Uterus (tissue), 4 donors: ENCODE results near the gene MLXIP. TPM values are rescaled to one million over a fixed set of nuclear protein-coding genes. Genes with fewer than 3 reads are reported as not detected.
"Not testable (repeated sequence)": the region's sequence is repeated elsewhere in the genome, so short reads cannot be mapped to it uniquely, and the experiment has no call there.

ENCODE experiments used
- DNase-seq, 2 donors: peaks; one replicate each; pipeline ENCODE4 v3.0.0-alpha.2; 2019 to 2020
- H3K27ac ChIP-seq, 2 donors: fragments of 200-600 bp; sonication (generic); 1 replicate in 1 of 2; 2 replicates in 1 of 2; pipeline ENCODE4 v1.5.1; 2016 to 2018
- H3K27me3 ChIP-seq, 2 donors: fragments of 200-600 bp; sonication (generic); one replicate each; pipeline ENCODE4 v1.5.1; 2018 to 2019; ENCODE audit warnings: control low read depth in 1 of 2
- H3K36me3 ChIP-seq, 2 donors: fragments of 200-600 bp; sonication (generic); one replicate each; pipeline ENCODE4 v1.5.1; 2019; ENCODE audit warnings: control low read depth in 1 of 2
- H3K4me1 ChIP-seq, 2 donors: fragments of 200-600 bp; sonication (generic); one replicate each; pipeline ENCODE4 v1.5.1; 2018 to 2019; ENCODE audit warnings: control low read depth in 1 of 2
- H3K4me3 ChIP-seq, 2 donors: fragments of 200-600 bp; sonication (generic); 1 replicate in 1 of 2; 2 replicates in 1 of 2; pipeline ENCODE4 v1.5.1; 2018 to 2019; ENCODE audit warnings: mild to moderate bottlenecking in 1 of 2
- H3K9me3 ChIP-seq, 2 donors: fragments of 200-600 bp; sonication (generic); one replicate each; pipeline ENCODE4 v1.5.1; 2019; ENCODE audit warnings: control low read depth in 1 of 2
- POLR2A ChIP-seq, 2 donors: fragments of 450-650 bp; IDR thresholded peaks; one replicate each; pipeline ENCODE4 v1.6.1; 2016; ENCODE audit warnings: antibody characterized with exemption in 2 of 2, mild to moderate bottlenecking in 1 of 2, moderate library complexity in 1 of 2
- intact Hi-C: fragments of 100-400 bp; cut with DNase I; formaldehyde crosslinking; loops from one replicate; pipeline ENCODE4 v1.15.1; 2023; ENCODE audit warnings: low total_unique reads
- total RNA-seq, 4 donors: library from RNA; depleted of rRNA in 3 of 4; stranded (reverse); fragments of >200 nt in 3 of 4; gene quantifications; one replicate each; pipeline versions ENCODE4 v1.1.0 to v1.2.4, GENCODE V29; 2014 to 2023
- TF ChIP-seq, protein P1 (sequence below), 4 experiments: fragments of 200-600 bp in 2 of 4; fragments of 450-650 bp in 2 of 4; sonication (generic) in 2 of 4; IDR thresholded peaks; one replicate each; pipeline ENCODE4 v1.5.1; 2016 to 2019; ENCODE audit warnings: antibody characterized with exemption in 4 of 4, mild to moderate bottlenecking in 2 of 4, moderate library complexity in 1 of 4
- donor health status: DM: yes; HTN: yes; CAD: no.

The MLXIP gene
- total RNA-seq, 4 donors from 2014 or later = 21.5 to 88.7 (median 24.7) TPM

DNA sequence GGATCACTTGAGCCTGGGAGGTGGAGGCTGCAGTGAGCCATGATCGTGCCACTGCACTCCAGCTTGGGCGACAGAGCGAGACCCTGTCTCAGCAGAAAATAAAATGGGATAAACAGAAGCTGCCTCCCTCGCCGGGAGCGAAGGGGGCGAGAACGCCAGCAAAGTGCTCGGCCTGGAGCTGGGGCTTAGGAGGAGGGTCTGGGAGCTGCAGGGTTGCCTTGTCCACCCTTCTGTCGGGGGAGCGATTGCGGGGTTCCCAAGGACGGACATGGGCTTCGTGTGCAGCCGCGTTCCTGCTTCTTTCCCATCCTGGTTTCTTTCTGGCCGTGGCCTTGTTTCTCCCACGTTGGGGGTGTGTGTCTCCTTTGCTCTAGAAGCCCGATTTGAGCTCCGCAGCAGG is 27.9 kb upstream of the MLXIP start:
- Histone ChIP-seq H3K4me1 (no peaks in the 10 kb centered on the region), H3K27ac (peak overlapping the region; percentile 51 to 69), H3K4me3 (no peak overlapping the region), H3K27me3 (no peaks in the 10 kb centered on the region), H3K9me3 (no peaks in the 10 kb centered on the region), H3K36me3 (no peaks in the 10 kb centered on the region)
- TF ChIP-seq, protein P1, sequence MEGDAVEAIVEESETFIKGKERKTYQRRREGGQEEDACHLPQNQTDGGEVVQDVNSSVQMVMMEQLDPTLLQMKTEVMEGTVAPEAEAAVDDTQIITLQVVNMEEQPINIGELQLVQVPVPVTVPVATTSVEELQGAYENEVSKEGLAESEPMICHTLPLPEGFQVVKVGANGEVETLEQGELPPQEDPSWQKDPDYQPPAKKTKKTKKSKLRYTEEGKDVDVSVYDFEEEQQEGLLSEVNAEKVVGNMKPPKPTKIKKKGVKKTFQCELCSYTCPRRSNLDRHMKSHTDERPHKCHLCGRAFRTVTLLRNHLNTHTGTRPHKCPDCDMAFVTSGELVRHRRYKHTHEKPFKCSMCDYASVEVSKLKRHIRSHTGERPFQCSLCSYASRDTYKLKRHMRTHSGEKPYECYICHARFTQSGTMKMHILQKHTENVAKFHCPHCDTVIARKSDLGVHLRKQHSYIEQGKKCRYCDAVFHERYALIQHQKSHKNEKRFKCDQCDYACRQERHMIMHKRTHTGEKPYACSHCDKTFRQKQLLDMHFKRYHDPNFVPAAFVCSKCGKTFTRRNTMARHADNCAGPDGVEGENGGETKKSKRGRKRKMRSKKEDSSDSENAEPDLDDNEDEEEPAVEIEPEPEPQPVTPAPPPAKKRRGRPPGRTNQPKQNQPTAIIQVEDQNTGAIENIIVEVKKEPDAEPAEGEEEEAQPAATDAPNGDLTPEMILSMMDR (IDR thresholded peaks at IDR 0.05) = no peak
- TF ChIP-seq POLR2A (IDR thresholded peaks at IDR 0.05) = no peak
- intact Hi-C loops = no loop called here
- no peak for DNase-seq

DNA sequence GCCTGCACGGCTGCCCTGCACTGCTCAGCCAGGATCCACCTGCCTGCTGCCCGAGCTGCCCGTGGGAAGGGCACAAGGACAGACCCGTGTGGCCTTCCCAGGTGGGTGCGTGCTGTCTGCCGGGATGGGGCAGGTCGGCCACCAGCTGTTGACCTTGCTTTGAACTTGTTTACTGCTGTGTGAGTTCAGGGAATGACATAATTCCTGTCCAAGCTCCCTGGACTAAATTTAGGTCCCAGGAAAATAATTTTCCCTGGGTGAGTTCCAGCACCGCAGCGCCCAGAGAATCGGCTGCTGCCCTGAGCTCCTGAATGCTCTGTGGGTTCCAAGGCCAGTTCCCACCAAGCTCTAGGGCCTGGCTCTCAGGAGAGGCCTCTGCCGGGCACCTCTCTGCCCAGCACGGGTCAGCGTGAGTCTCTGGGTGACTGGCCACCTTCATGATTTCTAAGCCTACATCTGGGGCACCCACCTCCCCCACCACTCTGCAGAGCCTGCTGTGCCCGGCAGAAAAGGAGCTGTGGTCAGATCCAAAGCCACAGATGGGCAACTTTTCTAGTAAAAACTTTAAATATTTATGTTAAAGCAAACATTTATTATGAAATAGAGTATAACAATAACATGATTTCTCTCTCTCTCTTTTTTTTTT is 27.2 kb upstream of the MLXIP start:
- DNase-seq = peak; percentile 40 to 47
- Histone ChIP-seq H3K36me3 (no peaks in the 10 kb centered on the region), H3K4me1 (no peaks in the 10 kb centered on the region), H3K27ac (peak overlapping the region; percentile 51 to 69), H3K4me3 (no peak overlapping the region), H3K9me3 (no peaks in the 10 kb centered on the region), H3K27me3 (no peaks in the 10 kb centered on the region)
- intact Hi-C loops = no loop called here
- TF ChIP-seq, protein P1 (IDR thresholded peaks at IDR 0.05) = peak in 1 of 4 experiments; percentile 14
- TF ChIP-seq POLR2A (IDR thresholded peaks at IDR 0.05) = no peak

DNA sequence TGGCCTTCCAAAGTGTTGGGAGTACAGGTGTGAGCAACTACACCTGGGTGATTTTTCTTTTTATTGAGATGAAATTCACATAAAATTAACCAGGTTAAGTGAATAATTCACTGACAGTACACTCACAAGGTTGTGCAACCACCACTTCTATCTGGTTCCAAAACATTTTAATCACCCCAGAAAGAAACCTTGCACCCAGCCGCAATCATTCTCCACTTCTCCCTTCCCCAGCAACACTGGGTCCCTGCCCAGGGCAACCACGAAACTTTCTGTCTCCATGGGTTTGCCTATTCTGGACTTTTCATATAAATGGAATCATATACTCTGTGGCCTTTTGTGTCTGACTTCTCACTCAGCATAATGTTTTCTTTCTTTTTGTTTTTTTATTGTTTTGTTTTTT is 26.3 kb upstream of the MLXIP start:
- H3K4me1 ChIP-seq = no peaks in the 10 kb centered on the region
- no peaks in the 10 kb centered on the region for H3K9me3 ChIP-seq
- no peak for DNase-seq
- H3K27ac ChIP-seq = peak overlapping the region; percentile 51 to 69
- TF ChIP-seq, protein P1 (IDR thresholded peaks at IDR 0.05) = no peak
- intact Hi-C loops = no loop called here
- no peaks in the 10 kb centered on the region for H3K27me3 ChIP-seq
- no peaks in the 10 kb centered on the region for H3K36me3 ChIP-seq
- no peak overlapping the region for H3K4me3 ChIP-seq

DNA sequence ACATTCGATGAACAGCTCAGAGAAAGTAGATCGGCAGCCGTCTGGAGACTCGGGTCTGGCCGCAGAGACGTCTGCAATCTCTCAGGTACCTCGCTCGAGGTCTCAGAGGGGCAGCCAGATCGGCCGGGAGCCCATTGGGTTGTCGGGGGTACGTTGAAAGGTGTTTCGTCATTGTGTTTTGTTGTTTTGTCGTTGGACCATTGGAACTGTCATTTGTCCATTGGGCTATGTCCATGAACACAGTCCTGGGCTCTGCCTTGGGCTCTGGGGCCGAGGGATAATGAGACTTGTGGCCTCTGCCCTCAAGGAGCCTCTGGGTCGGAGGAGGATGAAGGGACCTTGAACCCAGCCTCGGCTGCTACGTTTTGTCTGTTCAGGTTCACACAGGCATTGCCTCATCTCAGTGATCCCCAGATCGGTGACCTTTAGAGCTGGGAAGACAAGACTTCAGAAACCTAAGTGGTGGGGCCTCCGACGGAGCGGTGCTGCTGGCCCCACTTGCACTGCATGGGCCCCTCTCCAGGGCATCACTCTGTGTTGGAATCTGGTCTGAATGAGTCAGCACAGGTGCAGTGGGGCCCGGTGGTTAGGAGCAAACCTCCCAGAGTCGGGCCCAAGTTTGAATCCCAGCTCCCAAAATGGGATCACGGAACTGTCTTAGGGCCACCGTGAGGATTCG is 23.6 kb upstream of the MLXIP start:
- no peaks in the 10 kb centered on the region for H3K36me3 ChIP-seq
- no peaks in the 10 kb centered on the region for H3K9me3 ChIP-seq
- no peak for TF ChIP-seq POLR2A (IDR thresholded peaks at IDR 0.05)
- TF ChIP-seq, protein P1 (IDR thresholded peaks at IDR 0.05) = no peak
- no peak for DNase-seq
- no peaks in the 10 kb centered on the region for H3K27me3 ChIP-seq
- no peak overlapping the region for H3K27ac ChIP-seq
- peaks cover 0 to 5% of the 10 kb centered on the region in 2 donors for H3K4me1 ChIP-seq
- intact Hi-C loops = loop anchor here (2.0 kb wide), 1 partner anchor 68 kb away; no protein-coding TSS in a partner anchor
- no peak overlapping the region for H3K4me3 ChIP-seq

DNA sequence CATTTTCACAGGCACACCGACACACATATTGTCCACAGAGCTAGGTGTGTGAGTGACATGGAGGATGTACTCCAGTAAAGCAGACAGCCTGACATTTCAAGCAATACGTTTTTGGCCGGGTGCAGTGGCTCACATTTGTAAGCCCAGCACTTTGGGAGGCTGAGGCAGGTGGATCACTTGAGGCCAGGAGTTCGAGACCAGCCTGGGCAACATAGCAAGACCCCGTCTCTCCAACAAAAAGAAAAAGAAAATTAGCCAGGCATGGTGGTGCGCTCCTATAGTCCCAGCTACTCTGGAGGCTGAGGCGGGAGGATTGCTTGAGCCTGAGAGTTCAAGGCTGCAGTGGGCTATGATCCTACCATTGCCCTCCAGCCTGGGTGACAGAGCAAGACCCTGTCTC is 22.1 kb upstream of the MLXIP start:
- intact Hi-C loops, H3K27ac ChIP-seq, H3K36me3 ChIP-seq, H3K4me3 ChIP-seq, H3K9me3 ChIP-seq, DNase-seq, H3K4me1 ChIP-seq, H3K27me3 ChIP-seq: not testable (repeated sequence)
